Hepatocyte (in vitro differentiated cells): ENCODE data around the gene EIF4A2. TPM values are rescaled to one million over a fixed set of nuclear protein-coding genes. Genes with fewer than 3 reads are reported as not detected.

Source experiments
- DNase-seq: peaks from one replicate; pipeline ENCODE4 v3.0.0-alpha.2; 2016; ENCODE audit warnings: low spot score
- H2AFZ ChIP-seq: fragments of 200-600 bp; sonication (generic); 2 replicates; pipeline ENCODE4 v1.6.0; 2016; ENCODE audit warnings: antibody characterized with exemption, mild to moderate bottlenecking
- H3K27ac ChIP-seq: fragments of 200-600 bp; sonication (generic); 2 replicates; pipeline ENCODE4 v1.5.1; 2016; ENCODE audit warnings: mild to moderate bottlenecking
- H3K27me3 ChIP-seq: fragments of 200-600 bp; sonication (generic); 2 replicates; pipeline ENCODE4 v1.6.1; 2016
- H3K36me3 ChIP-seq: fragments of 200-600 bp; sonication (generic); replicated peaks from 2 replicates; pipeline ENCODE4 v1.5.1; 2016; ENCODE audit warnings: low read depth; ENCODE audit not compliant: insufficient read depth
- H3K4me1 ChIP-seq: fragments of 200-600 bp; sonication (generic); 2 replicates; pipeline ENCODE4 v1.5.1; 2016; ENCODE audit warnings: mild to moderate bottlenecking, moderate library complexity; ENCODE audit not compliant: insufficient read depth
- H3K4me2 ChIP-seq: fragments of 200-600 bp; sonication (generic); 2 replicates; pipeline ENCODE4 v1.6.0; 2016
- H3K4me3 ChIP-seq: fragments of 200-600 bp; sonication (generic); 2 replicates; pipeline ENCODE4 v1.5.1; 2016; ENCODE audit warnings: mild to moderate bottlenecking
- H3K79me2 ChIP-seq: fragments of 200-600 bp; sonication (generic); 2 replicates; pipeline ENCODE4 v1.6.0; 2017; ENCODE audit warnings: mild to moderate bottlenecking
- H3K9me2 ChIP-seq: fragments of 200-600 bp; sonication (generic); replicated peaks from 2 replicates; pipeline ENCODE4 v1.6.0; 2017; ENCODE audit warnings: mild to moderate bottlenecking; ENCODE audit not compliant: insufficient read depth
- H3K9me3 ChIP-seq: fragments of 200-600 bp; sonication (generic); 2 replicates; pipeline ENCODE4 v1.5.1; 2016; ENCODE audit warnings: low read depth, mild to moderate bottlenecking
- H4K20me1 ChIP-seq: fragments of 200-600 bp; sonication (generic); 2 replicates; pipeline ENCODE4 v1.6.0; 2016; ENCODE audit warnings: mild to moderate bottlenecking; ENCODE audit not compliant: insufficient read depth, poor library complexity, severe bottlenecking
- CTCF ChIP-seq: fragments of 200-600 bp; sonication (generic); IDR thresholded peaks from 2 replicates; pipeline ENCODE4 v1.5.1; 2016; ENCODE audit warnings: antibody characterized with exemption, mild to moderate bottlenecking; ENCODE audit not compliant: poor library complexity
- EZH2 ChIP-seq: fragments of 200-600 bp; sonication (generic); IDR thresholded peaks from 2 replicates; pipeline ENCODE4 v1.6.1; 2016; ENCODE audit warnings: antibody characterized with exemption, mild to moderate bottlenecking, borderline replicate concordance
- EZH2phosphoT487 ChIP-seq: fragments of 200-600 bp; sonication (generic); IDR thresholded peaks from one replicate; pipeline ENCODE4 v1.6.1; 2018; ENCODE audit warnings: antibody characterized with exemption, mild to moderate bottlenecking, low read depth, moderate library complexity; ENCODE audit not compliant: unreplicated experiment, severe bottlenecking
- WGBS: methylation state at CpG from one replicate; pipeline ENCODE4 v1.1.6; 2016; ENCODE audit warnings: low lambda C conversion rate; ENCODE audit errors: missing lambda C conversion rate; 5-methylcytosine and 5-hydroxymethylcytosine counted together
- polyA plus RNA-seq: library from polyadenylated mRNA; unstranded; fragments of >200 nt; fragmentation: Nextera tagmentation; extraction: Ambion mirVana; gene quantifications from 2 replicates; pipeline ENCODE4 v1.2.1, GENCODE V29; 2016
- total RNA-seq: library from RNA; depleted of rRNA; stranded (reverse); fragments of >200 nt; gene quantifications from 2 replicates; pipeline ENCODE4 v1.2.3, GENCODE V29; 2014

The EIF4A2 gene
- total and polyA plus RNA-seq, 2 experiments from 2014 or later = 155 to 558 TPM

- Histone ChIP-seq H3K36me3 (no peaks in the 10 kb centered on the region), H3K27ac (peak overlapping the region; percentile 65), H3K9me2 (no peaks in the 10 kb centered on the region), H3K79me2 (no peaks in the 10 kb centered on the region), H3K4me1 (no peaks in the 10 kb centered on the region), H3K4me2 (peak overlapping the region; percentile 89), H3K9me3 (no peaks in the 10 kb centered on the region), H3K4me3 (no peak overlapping the region), H2AFZ (peak overlapping the region; percentile 88), H3K27me3 (no peaks in the 10 kb centered on the region), H4K20me1 (no peaks in the 10 kb centered on the region)
- TF ChIP-seq CTCF (no peak), EZH2phosphoT487 (no peak), EZH2 (no peak)
- WGBS = 32% methylated on average over 12 of the region's 26 CpGs
- DNase-seq = no peak
Measured at GRCh38 chr3:186772281-186772694, 11.1 kb upstream of the EIF4A2 start.

GRCh38 chr3:186772701-186773417, 10.5 kb upstream of the EIF4A2 start:
- peak overlapping the region; percentile 65 for H3K27ac ChIP-seq

GRCh38 chr3:186775999-186776398, 7.4 kb upstream of the EIF4A2 start:
- no peak for TF ChIP-seq EZH2phosphoT487
- Histone ChIP-seq H3K36me3 (no peaks in the 10 kb centered on the region), H3K4me2 (no peak overlapping the region), H3K9me2 (no peaks in the 10 kb centered on the region), H3K27me3 (no peaks in the 10 kb centered on the region), H3K9me3 (no peaks in the 10 kb centered on the region), H3K27ac (no peak overlapping the region), H2AFZ (no peak overlapping the region), H4K20me1 (no peaks in the 10 kb centered on the region), H3K4me3 (no peak overlapping the region), H3K79me2 (no peaks in the 10 kb centered on the region), H3K4me1 (no peaks in the 10 kb centered on the region)
- DNase-seq = no peak
- 32% methylated on average over 8 of the region's 8 CpGs for WGBS

More at GRCh38 chr3:186772701-186773417, 10.5 kb upstream of the EIF4A2 start:
- no peak overlapping the region for H3K4me3 ChIP-seq
- no peaks in the 10 kb centered on the region for H3K36me3 ChIP-seq
- H3K9me2 ChIP-seq = no peaks in the 10 kb centered on the region
- H3K27me3 ChIP-seq = no peaks in the 10 kb centered on the region
- no peaks in the 10 kb centered on the region for H3K9me3 ChIP-seq
- no peak for TF ChIP-seq CTCF
- no peak for TF ChIP-seq EZH2phosphoT487
- TF ChIP-seq EZH2 = no peak
- H3K4me2 ChIP-seq = peak overlapping the region; percentile 89
- 39% methylated on average over 27 of the region's 28 CpGs for WGBS
- H3K79me2 ChIP-seq = no peaks in the 10 kb centered on the region
- H2AFZ ChIP-seq = peak overlapping the region; percentile 88
- H3K4me1 ChIP-seq = no peaks in the 10 kb centered on the region
- no peaks in the 10 kb centered on the region for H4K20me1 ChIP-seq
- peak; percentile 46 for DNase-seq

GRCh38 chr3:186779204-186779603, 4.2 kb upstream of the EIF4A2 start:
- no peaks in the 10 kb centered on the region for H3K36me3 ChIP-seq
- peaks cover 8% of the 10 kb centered on the region for H3K4me1 ChIP-seq

More at GRCh38 chr3:186779204-186779603, 4.2 kb upstream of the EIF4A2 start:
- Histone ChIP-seq H3K79me2 (peaks cover 15% of the 10 kb centered on the region), H3K27ac (no peak overlapping the region), H3K9me2 (no peaks in the 10 kb centered on the region), H4K20me1 (peaks cover 2% of the 10 kb centered on the region), H3K9me3 (no peaks in the 10 kb centered on the region), H3K4me3 (no peak overlapping the region), H3K4me2 (no peak overlapping the region), H3K27me3 (no peaks in the 10 kb centered on the region), H2AFZ (no peak overlapping the region)
- DNase-seq = no peak
- TF ChIP-seq EZH2 = no peak
- no peak for TF ChIP-seq EZH2phosphoT487
- no peak for TF ChIP-seq CTCF
- 78% methylated on average over 5 of the region's 5 CpGs for WGBS
